Esophagus squamous epithelium (tissue), 4 donors: Measurements from ENCODE around the gene LTK.

Source experiments
- POLR2A ChIP-seq, 4 donors: fragments of 450-650 bp; IDR thresholded peaks; one replicate each; pipeline ENCODE4 v1.6.1; 2017; ENCODE audit warnings: antibody characterized with exemption in 4 of 4, mild to moderate bottlenecking in 4 of 4, moderate library complexity in 3 of 4
- TF ChIP-seq, protein P1 (sequence below), 6 experiments: fragments of 450-650 bp in 4 of 6; fragments of 200-600 bp in 2 of 6; sonication (generic) in 2 of 6; IDR thresholded peaks; one replicate each; pipeline ENCODE4 v1.5.1; 2016 to 2019; ENCODE audit warnings: antibody characterized with exemption in 6 of 6, mild to moderate bottlenecking in 4 of 6, moderate library complexity in 4 of 6

DNA sequence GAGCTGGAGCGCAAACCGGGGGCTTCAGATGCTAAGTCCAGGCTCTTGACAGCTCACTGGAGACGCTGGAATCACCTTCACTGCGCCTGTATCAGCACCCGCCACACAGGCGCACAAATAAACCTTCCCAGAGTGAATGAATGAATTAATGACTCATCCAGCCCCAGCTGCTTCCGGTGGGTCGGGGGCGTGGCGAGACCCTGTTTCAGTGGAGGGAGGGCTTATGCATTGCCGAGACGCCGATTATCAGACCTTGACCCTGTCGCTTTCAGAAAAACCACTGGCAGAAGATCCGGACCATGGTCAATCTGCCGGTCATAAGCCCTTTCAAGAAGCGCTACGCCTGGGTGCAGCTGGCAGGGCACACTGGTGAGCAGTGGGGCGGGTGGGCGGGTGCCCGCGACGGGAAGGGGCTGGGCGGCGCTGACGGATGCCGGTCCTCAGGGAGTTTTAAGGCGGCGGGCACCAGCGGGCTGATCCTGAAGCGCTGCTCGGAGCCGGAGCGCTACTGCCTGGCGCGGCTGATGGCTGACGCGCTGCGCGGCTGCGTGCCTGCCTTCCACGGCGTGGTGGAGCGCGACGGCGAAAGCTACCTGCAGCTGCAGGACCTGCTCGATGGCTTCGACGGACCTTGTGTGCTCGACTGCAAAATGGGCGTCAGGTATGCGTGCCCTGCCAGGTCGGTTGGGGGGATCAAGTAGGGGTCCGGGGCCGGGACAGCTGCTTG is 12.3 kb downstream of the LTK start:
- TF ChIP-seq, protein P1, sequence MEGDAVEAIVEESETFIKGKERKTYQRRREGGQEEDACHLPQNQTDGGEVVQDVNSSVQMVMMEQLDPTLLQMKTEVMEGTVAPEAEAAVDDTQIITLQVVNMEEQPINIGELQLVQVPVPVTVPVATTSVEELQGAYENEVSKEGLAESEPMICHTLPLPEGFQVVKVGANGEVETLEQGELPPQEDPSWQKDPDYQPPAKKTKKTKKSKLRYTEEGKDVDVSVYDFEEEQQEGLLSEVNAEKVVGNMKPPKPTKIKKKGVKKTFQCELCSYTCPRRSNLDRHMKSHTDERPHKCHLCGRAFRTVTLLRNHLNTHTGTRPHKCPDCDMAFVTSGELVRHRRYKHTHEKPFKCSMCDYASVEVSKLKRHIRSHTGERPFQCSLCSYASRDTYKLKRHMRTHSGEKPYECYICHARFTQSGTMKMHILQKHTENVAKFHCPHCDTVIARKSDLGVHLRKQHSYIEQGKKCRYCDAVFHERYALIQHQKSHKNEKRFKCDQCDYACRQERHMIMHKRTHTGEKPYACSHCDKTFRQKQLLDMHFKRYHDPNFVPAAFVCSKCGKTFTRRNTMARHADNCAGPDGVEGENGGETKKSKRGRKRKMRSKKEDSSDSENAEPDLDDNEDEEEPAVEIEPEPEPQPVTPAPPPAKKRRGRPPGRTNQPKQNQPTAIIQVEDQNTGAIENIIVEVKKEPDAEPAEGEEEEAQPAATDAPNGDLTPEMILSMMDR (IDR thresholded peaks at IDR 0.05), result no peak
- no peak for TF ChIP-seq POLR2A (IDR thresholded peaks at IDR 0.05)
